Transverse colon (tissue), 4 donors: ENCODE measurements around the gene SORL1.

Experiments
- CTCF ChIP-seq, 5 experiments: fragments of 200-600 bp in 3 of 5; fragments of 450-650 bp in 2 of 5; sonication (generic) in 3 of 5; IDR thresholded peaks; 1 replicate in 2 of 5; 2 replicates in 3 of 5; pipeline ENCODE4 v1.5.1; 2016 to 2017; ENCODE audit warnings: antibody characterized with exemption in 5 of 5, inconsistent platforms in 3 of 5, mild to moderate bottlenecking in 2 of 5, moderate library complexity in 1 of 5
- EP300 ChIP-seq: sonication (generic); formaldehyde crosslinking; IDR thresholded peaks from one replicate; pipeline ENCODE4 v1.6.1; 2017; ENCODE audit warnings: antibody characterized with exemption, low read depth
- POLR2A ChIP-seq: fragments of 450-650 bp; IDR thresholded peaks from one replicate; pipeline ENCODE4 v1.6.1; 2016; ENCODE audit warnings: antibody characterized with exemption, mild to moderate bottlenecking, moderate library complexity
- POLR2AphosphoS5 ChIP-seq, 3 donors: sonication (generic); formaldehyde crosslinking; IDR thresholded peaks; one replicate each; pipeline ENCODE4 v1.6.1; 2016; ENCODE audit warnings: antibody characterized with exemption in 3 of 3

GRCh38 chr11:121482231-121483129 is 30.4 kb downstream of the SORL1 start:
- TF ChIP-seq CTCF (IDR thresholded peaks at IDR 0.05) (no peak), EP300 (no peak), POLR2A (no peak), POLR2AphosphoS5 (IDR thresholded peaks at IDR 0.05) (no peak)
